GM12872 (cell line): ENCODE results near the gene POLR2E.

ENCODE experiments used
- TF ChIP-seq, protein P1 (sequence below): IDR thresholded peaks from 3 replicates; pipeline ENCODE4 v1.5.1; 2011; ENCODE audit warnings: low read depth, mild to moderate bottlenecking, low read length, moderate library complexity; ENCODE audit not compliant: insufficient read depth

POLR2E gene

DNA sequence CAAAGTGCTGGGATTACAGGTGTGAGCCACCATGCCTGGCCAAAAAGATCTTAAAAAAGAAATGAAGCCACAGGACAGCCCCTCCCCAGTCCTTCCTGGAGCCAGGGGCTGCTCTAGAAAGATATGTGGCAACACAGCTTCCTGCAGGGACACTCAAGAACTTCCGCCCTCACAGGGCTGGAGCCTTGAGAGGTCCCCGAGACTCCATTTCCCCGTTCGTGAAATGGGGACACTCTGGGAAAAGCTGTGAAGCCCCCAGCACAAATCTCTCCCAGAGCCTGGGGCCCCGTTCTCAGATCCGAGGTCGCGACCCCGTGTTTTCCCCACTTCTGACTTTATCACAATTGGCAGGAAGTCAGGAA is 6.1 kb upstream of the POLR2E start:
- TF ChIP-seq, protein P1, sequence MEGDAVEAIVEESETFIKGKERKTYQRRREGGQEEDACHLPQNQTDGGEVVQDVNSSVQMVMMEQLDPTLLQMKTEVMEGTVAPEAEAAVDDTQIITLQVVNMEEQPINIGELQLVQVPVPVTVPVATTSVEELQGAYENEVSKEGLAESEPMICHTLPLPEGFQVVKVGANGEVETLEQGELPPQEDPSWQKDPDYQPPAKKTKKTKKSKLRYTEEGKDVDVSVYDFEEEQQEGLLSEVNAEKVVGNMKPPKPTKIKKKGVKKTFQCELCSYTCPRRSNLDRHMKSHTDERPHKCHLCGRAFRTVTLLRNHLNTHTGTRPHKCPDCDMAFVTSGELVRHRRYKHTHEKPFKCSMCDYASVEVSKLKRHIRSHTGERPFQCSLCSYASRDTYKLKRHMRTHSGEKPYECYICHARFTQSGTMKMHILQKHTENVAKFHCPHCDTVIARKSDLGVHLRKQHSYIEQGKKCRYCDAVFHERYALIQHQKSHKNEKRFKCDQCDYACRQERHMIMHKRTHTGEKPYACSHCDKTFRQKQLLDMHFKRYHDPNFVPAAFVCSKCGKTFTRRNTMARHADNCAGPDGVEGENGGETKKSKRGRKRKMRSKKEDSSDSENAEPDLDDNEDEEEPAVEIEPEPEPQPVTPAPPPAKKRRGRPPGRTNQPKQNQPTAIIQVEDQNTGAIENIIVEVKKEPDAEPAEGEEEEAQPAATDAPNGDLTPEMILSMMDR, result no peak

DNA sequence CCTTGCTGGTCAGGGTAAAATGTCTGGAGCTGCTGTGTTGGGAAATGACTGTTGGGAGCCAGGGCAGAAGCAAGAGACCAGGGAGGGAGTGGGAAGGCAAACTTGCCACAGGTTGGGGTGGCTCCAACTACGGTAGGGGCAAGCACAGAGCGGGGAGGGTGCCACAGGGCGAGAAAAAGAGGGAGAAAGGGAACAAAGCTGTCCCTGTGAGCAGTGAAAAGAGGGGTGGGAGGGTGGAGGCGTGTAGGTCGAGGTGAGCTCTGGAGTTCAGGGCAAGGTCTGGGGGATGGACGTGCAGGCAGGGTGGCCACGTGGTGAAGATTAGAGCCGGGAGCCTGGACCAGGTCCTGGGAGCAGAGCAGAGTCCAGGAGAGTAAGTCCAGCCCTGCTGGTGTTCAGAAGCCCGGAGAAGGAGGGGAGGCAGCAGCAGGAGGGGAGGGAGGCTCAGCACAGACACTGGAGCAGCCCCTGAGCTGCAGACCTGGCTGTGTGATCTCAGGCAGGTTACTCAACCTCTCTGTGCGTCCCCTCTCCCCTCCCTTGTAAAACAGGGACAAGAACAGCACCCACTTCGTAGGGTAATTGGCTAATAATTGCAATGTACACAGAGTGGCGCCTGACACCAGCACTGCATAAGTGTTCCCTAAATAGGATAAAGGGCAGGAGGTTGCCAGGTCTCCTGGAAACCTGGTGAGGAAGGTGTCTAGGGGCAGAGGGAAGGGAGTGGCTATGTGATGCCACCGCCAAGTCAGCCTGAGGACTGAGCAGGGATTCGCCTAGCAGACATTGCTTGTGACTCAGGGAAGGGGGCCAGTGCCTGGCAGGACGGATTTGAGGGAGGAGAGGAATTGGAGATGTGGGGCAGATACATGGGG is 3.2 kb upstream of the POLR2E start:
- TF ChIP-seq, protein P1, result no peak

DNA sequence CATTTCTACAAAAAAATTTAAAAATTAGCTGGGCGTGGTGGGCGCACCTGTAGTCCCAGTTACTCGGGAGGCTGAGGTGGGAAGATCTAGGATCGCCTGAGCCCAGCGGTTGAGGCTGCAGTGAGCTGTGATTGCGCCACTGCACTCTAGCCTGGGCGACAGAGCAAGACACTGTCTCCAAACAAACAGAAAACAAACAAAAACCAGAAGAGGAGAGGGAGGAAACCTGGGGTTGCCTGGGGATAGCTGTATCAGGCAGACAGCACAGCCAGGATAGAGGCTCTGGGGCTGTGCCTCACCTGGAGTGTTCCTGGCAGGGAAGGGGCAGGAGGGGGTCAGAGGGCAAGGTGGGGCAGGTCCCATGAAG is 2.6 kb upstream of the POLR2E start:
- TF ChIP-seq, protein P1, result no peak

DNA sequence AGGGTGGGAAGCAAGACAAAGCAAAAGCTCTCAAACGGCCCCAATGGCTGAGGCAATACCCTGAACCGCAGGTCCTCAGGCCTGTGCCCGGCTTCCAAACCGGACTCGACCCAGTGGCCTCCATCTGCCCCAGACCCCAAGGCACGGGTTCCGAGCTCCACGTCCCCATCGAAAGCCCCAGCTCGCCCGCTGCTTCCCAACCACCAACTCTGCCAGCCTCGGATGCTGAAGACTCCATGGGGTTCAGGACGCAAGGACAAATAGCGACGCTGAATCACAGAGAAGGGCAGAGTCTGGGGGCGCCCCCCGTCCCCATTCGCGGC is 559 bp downstream of the POLR2E start:
- TF ChIP-seq, protein P1, result no peak

DNA sequence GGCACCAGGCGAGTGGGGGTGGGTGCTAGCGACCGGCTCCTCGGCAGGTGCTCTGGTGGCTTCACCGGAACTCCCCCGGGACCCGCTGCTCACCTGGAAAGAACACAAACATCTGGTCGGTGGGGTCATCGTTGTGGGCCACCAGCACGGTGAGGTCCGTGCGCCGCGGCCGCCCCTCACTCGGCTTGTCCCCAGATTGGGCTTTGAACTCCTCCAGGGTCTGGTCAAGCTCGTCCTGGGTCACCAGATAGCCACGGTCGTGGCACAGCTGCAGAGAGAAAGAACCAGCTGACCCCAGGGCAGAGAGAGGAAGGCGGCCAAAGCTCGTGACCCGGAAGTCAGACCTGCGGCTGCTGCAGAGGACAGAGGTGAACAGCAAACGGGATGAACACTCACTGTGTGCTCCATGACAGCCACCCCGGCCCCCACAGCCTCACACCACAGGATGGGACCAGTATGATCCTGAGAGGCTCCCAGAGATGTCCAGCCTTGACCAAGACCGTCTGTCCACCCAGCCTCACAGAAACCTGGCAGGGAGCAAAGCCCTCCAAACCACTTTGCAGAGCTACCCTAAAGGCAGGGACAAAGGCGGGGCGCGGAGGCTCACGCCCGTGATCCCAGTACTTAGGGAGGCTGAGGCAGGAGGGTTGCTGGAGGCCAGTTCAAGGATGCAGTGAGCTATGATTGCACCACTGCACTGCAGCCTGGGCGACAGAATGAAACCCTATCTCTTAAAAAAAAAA is 1.2 kb downstream of the POLR2E start:
- TF ChIP-seq, protein P1, result no peak

DNA sequence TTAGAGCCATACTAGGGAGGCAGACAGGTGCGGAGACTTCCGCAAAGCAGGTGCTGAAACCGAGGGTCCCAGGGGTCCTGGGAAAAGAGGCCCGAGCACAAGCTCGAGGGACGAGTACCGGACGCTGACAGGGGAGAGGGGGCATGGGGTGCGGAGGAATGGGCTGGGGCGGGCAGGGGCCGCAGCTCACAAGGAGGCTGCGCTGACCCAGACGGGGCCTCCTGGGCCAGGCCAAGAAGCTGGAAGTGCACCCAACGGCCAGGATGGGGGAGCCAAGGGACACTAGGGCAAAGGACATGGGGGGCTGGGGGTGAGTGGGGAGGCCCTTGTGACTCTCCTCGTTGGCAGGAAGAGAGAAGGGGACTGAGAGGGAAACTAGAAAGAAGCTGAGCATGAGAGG is 1.8 kb downstream of the POLR2E start:
- TF ChIP-seq, protein P1, result no peak

DNA sequence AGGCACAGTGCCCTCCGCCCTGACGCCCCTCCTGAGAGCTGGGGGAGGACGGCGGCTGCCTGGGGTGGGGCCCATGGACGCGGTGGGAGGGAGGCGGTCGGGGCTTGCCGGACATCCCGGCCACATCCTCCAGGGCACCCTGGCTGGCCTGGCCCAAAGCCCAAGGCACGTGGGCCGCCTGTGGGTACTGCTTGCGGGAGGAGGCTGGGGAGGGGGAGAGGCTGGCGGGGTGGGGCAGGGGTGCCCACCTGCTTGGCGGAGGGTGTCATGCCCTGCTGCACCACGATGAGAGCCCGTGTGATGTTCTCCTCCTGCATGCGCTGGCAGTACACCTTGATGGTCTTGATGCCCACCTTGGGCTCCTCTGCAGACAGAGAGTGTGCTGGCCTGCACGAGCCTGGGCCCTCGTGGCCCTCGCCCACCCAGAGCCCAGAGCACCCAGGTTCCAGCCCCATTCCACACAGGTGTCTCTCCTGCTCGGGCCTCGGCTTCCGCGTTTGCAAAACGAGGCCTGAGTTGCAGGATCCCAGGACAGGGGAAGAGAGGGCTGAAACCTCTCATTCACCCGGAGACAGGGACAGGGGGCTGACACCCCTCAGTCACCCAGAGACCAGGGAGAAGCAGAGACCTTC is 3.5 kb downstream of the POLR2E start:
- TF ChIP-seq, protein P1, result no peak
